AG04449 (cell line): ENCODE measurements around the gene VAMP1.
A peak's percentile ranks its signal among the peaks of the same experiment; 100 is the strongest.
"Not testable (repeated sequence)": the region's sequence is repeated elsewhere in the genome, so short reads cannot be mapped to it uniquely, and the experiment has no call there.

Experiments
- CTCF ChIA-PET: fragments of 350-600 bp; formaldehyde crosslinking; extraction: SDS; loops from one replicate; lab custom pipeline; 2021; ENCODE audit warnings: antibody characterized with exemption; lab: Yijun Ruan, JAX
- POLR2A ChIA-PET: fragments of 400-600, 350-600 bp; formaldehyde crosslinking; extraction: SDS; loops from one replicate; lab custom pipeline; 2020; ENCODE audit warnings: antibody characterized with exemption, inconsistent platforms; lab: Yijun Ruan, JAX
- DNase-seq: peaks from one replicate; pipeline ENCODE4 v3.0.0-alpha.2; 2010; ENCODE audit warnings: low read depth, low spot score
- H3K4me3 ChIP-seq: 2 replicates; pipeline ENCODE4 v1.5.1; 2011; ENCODE audit warnings: low read depth, mild to moderate bottlenecking, control low read depth, low read length
- CTCF ChIP-seq: IDR thresholded peaks from one replicate; pipeline ENCODE4 v1.5.1; 2011; ENCODE audit warnings: mild to moderate bottlenecking, moderate library complexity, low read length, control low read depth, inconsistent platforms; ENCODE audit not compliant: insufficient read depth; ENCODE audit errors: missing control alignments

The VAMP1 gene

GRCh38 chr12:6430124-6430989 is 40.1 kb downstream of the VAMP1 start:
- no peak overlapping the region for H3K4me3 ChIP-seq
- ChIA-PET CTCF (interaction anchor here (9.5 kb wide), 1 partner anchor 31 kb away, joined by 199 read pairs; no protein-coding TSS in a partner anchor), POLR2A (no interaction called here)
- DNase-seq = peak; percentile 69
- TF ChIP-seq CTCF = no peak

GRCh38 chr12:6428326-6428725 is 42.2 kb downstream of the VAMP1 start:
- no peak overlapping the region for H3K4me3 ChIP-seq
- POLR2A ChIA-PET = no interaction called here
- DNase-seq = no peak
- CTCF ChIA-PET = interaction anchor here (1.4 to 9.5 kb wide), 2 partner anchors 33 to 130 kb away, joined by 5 to 199 read pairs; no protein-coding TSS in a partner anchor
- TF ChIP-seq CTCF = no peak

GRCh38 chr12:6427796-6428195 is 42.7 kb downstream of the VAMP1 start:
- POLR2A ChIA-PET, H3K4me3 ChIP-seq: not testable (repeated sequence)
- CTCF ChIA-PET = interaction anchor here (1.4 to 9.5 kb wide), 2 partner anchors 34 to 130 kb away, joined by 5 to 199 read pairs; no protein-coding TSS in a partner anchor

GRCh38 chr12:6426882-6427671 is 43.4 kb downstream of the VAMP1 start:
- no peak for DNase-seq
- TF ChIP-seq CTCF = no peak
- ChIA-PET POLR2A (no interaction called here), CTCF (interaction anchor here (0.9 to 9.5 kb wide), 4 partner anchors 35 to 131 kb away, joined by 3 to 199 read pairs (median 23); partner anchors contain the start of gene VAMP1)
- H3K4me3 ChIP-seq = no peak overlapping the region

More at GRCh38 chr12:6427796-6428195, 42.7 kb downstream of the VAMP1 start:
- not testable (repeated sequence) for DNase-seq

- ChIA-PET POLR2A (no interaction called here), CTCF (interaction anchor here (1.1 to 9.5 kb wide), 6 partner anchors 17 to 132 kb away, joined by 3 to 199 read pairs (median 18); partner anchors contain the start of gene IFFO1)
- no peak for TF ChIP-seq CTCF
- H3K4me3 ChIP-seq = no peak overlapping the region
- no peak for DNase-seq
Measured at GRCh38 chr12:6425590-6426531, 44.6 kb downstream of the VAMP1 start.

GRCh38 chr12:6424866-6425265 is 45.6 kb downstream of the VAMP1 start:
- no peak for TF ChIP-seq CTCF
- DNase-seq = no peak
- CTCF ChIA-PET = interaction anchor here (0.8 to 9.5 kb wide), 11 partner anchors 8 to 144 kb away, joined by 3 to 199 read pairs (median 9); partner anchors contain the start of genes IFFO1, MRPL51 and TAPBPL
- POLR2A ChIA-PET = no interaction called here
- H3K4me3 ChIP-seq = no peak overlapping the region
